Thoracic aorta (tissue), 2 donors: Measurements from ENCODE around the gene GALNT12. TPM values are rescaled to one million over a fixed set of nuclear protein-coding genes. Genes with fewer than 3 reads are reported as not detected.

Experiments
- ATAC-seq: fragments of 150-250 bp; one replicate; pipeline ENCODE4 v1.8.0; 2017; ENCODE audit warnings: low read depth; ENCODE audit not compliant: insufficient number of reproducible peaks, low FRiP score
- DNase-seq: peaks from one replicate; pipeline ENCODE4 v3.0.0-alpha.2; 2020; ENCODE audit warnings: low spot score
- H3K27ac ChIP-seq, 2 donors: fragments of 200-600 bp; sonication (generic); 1 replicate in 1 of 2; 2 replicates in 1 of 2; pipeline ENCODE4 v1.5.1; 2016; ENCODE audit warnings: mild to moderate bottlenecking in 2 of 2, moderate library complexity in 2 of 2
- H3K27me3 ChIP-seq: fragments of 200-600 bp; sonication (generic); replicated peaks from 2 replicates; pipeline ENCODE4 v1.6.0; 2016; ENCODE audit warnings: mild to moderate bottlenecking; ENCODE audit not compliant: insufficient read depth
- H3K36me3 ChIP-seq: fragments of 200-600 bp; sonication (generic); one replicate; pipeline ENCODE4 v1.5.1; 2016
- H3K4me1 ChIP-seq, 2 donors: fragments of 200-600 bp; sonication (generic); 1 replicate in 1 of 2; 2 replicates in 1 of 2; pipeline versions ENCODE4 v1.5.1 to v1.6.0; 2016; ENCODE audit warnings: low read depth in 2 of 2, mild to moderate bottlenecking in 1 of 2; ENCODE audit not compliant: control insufficient read depth in 1 of 2
- H3K4me3 ChIP-seq: fragments of 200-600 bp; sonication (generic); 2 replicates; pipeline ENCODE4 v1.5.1; 2016; ENCODE audit warnings: mild to moderate bottlenecking
- H3K9me3 ChIP-seq: fragments of 200-600 bp; sonication (generic); 2 replicates; pipeline ENCODE4 v1.5.1; 2016
- total RNA-seq, 2 donors: library from RNA; depleted of rRNA; stranded (reverse); fragments of >200 nt; gene quantifications; one replicate each; pipeline versions ENCODE4 v1.1.0 to v1.2.3, GENCODE V29; 2016
- TF ChIP-seq, protein P1 (sequence below): fragments of 200-600 bp; sonication (generic); IDR thresholded peaks from one replicate; pipeline ENCODE4 v1.5.1; 2019; ENCODE audit warnings: antibody characterized with exemption

Gene GALNT12
- total RNA-seq, 2 donors from 2014 or later = 6.8 to 30.1 TPM

DNA sequence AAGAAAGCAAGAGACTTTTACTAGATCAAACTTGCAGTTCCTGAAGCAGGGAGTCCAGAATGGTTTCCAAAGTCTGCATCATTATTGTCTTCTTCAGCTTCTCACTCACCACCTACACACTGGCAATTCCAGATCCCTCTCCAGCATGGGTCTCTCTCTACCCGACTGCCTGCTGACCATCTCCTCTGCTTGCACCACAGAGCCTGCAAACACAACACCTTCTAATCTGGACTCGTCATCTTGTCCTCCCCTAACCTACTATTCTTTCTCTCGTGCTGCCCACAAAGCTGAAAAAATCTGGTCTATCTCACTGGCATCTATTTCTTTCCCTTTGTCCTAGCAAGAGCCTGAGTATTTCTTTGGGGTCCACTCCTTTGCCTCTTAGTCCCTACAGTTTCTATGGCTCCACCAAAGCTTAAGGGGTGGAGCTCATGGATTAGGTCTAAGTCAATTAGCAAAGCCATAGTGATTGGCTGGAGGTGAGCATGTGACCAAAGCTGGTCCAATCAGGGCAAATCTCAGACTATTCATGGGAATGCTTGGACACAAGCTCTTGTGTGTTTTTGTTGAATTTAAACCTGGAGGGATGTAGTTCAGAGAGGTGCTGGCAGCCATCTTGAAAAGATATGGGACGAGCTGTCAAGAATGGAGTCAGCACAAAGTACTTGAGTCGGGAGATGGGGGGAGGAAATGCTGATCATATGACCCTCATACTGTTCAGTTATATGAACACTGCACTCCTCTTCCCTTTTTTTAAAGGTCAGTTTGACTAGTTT is 63.5 kb downstream of the GALNT12 start:
- no peaks in the 10 kb centered on the region for H3K9me3 ChIP-seq
- H3K4me1 ChIP-seq = peaks cover 12 to 36% of the 10 kb centered on the region in 2 donors
- H3K27ac ChIP-seq = no peak overlapping the region
- H3K36me3 ChIP-seq = no peaks in the 10 kb centered on the region
- ATAC-seq (no peak), DNase-seq (no peak)
- TF ChIP-seq, protein P1, sequence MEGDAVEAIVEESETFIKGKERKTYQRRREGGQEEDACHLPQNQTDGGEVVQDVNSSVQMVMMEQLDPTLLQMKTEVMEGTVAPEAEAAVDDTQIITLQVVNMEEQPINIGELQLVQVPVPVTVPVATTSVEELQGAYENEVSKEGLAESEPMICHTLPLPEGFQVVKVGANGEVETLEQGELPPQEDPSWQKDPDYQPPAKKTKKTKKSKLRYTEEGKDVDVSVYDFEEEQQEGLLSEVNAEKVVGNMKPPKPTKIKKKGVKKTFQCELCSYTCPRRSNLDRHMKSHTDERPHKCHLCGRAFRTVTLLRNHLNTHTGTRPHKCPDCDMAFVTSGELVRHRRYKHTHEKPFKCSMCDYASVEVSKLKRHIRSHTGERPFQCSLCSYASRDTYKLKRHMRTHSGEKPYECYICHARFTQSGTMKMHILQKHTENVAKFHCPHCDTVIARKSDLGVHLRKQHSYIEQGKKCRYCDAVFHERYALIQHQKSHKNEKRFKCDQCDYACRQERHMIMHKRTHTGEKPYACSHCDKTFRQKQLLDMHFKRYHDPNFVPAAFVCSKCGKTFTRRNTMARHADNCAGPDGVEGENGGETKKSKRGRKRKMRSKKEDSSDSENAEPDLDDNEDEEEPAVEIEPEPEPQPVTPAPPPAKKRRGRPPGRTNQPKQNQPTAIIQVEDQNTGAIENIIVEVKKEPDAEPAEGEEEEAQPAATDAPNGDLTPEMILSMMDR = no peak
- no peak overlapping the region for H3K4me3 ChIP-seq
- H3K27me3 ChIP-seq = no peaks in the 10 kb centered on the region

DNA sequence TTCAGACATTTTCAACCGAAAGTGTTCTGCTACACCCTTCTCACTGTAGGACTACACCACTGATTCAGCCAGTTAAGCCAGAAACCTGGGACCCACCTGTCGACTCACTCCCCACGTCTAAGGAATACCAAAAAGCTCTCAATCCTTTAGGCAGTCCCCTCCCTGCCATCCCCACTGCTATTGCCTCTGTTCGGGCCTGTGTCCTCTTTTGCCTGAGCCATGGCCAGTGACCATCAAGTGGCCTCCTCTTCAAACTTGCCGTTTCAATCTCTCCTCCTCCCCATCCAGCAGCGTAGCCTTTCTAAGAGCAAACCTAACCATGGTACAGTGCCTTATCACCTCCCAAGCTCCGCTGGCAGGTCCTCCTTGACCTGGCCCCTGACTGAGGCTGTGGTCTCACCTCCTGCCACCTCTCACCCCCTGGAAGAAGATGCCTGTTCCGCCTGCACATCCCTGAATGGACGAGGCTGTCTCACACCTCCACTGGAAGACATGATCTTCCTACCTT is 64.1 kb downstream of the GALNT12 start:
- H3K27me3 ChIP-seq = no peaks in the 10 kb centered on the region
- no peak for ATAC-seq
- H3K27ac ChIP-seq = no peak overlapping the region
- TF ChIP-seq, protein P1 = no peak
- DNase-seq = no peak
- peaks cover 12 to 30% of the 10 kb centered on the region in 2 donors for H3K4me1 ChIP-seq
- H3K4me3 ChIP-seq = no peak overlapping the region
- no peaks in the 10 kb centered on the region for H3K36me3 ChIP-seq
- H3K9me3 ChIP-seq = no peaks in the 10 kb centered on the region

DNA sequence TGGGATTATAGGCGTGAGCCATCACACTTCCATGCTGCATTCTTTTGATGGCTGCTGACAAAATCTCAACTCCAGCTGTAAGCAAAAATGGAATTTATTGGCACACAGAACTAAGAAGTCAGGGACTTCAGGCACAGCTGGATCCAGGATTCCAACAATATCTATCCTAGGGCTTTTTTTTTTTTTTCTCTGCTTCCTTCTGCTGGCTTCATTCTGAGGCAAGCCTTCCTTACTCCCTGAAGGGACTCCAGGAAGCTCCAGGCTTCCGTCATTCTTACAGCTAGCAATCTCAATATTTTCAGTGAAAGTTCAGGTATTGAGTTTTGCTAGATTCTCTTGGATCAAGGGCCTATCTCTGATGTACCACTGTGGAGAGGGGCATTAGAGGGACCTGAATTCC is 66.1 kb downstream of the GALNT12 start:
- H3K27me3 ChIP-seq = no peaks in the 10 kb centered on the region
- H3K4me1 ChIP-seq = peaks cover 2 to 13% of the 10 kb centered on the region in 2 donors
- H3K9me3 ChIP-seq = no peaks in the 10 kb centered on the region
- TF ChIP-seq, protein P1 = no peak
- H3K4me3 ChIP-seq = no peak overlapping the region
- H3K27ac ChIP-seq = no peak overlapping the region
- DNase-seq = no peak
- no peak for ATAC-seq
- no peaks in the 10 kb centered on the region for H3K36me3 ChIP-seq

DNA sequence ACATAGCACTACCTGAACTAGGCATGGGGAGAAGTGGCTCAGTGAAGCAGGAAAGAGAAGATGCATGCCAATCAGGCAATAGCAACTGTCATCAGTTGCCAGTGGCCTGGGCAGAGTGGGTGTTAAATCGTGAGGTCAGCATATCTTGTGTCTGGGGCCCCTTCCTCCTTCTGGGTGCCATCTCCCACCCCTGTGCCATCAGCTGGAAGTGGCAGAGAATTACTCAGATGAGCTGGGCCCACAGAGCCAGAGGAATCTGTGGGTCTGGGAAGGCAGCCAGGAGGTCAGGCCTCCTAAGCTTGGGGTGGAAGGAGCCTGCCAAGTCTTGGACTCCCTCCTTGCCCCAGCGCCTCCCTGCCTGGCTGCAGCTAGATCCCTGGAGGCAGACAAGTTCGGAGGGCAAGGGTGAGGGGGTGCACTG is 66.5 kb downstream of the GALNT12 start:
- no peak overlapping the region for H3K4me3 ChIP-seq
- DNase-seq (no peak), ATAC-seq (no peak)
- H3K9me3 ChIP-seq = no peaks in the 10 kb centered on the region
- H3K36me3 ChIP-seq = no peaks in the 10 kb centered on the region
- no peaks in the 10 kb centered on the region for H3K27me3 ChIP-seq
- H3K4me1 ChIP-seq = peaks cover 2 to 13% of the 10 kb centered on the region in 2 donors
- no peak overlapping the region for H3K27ac ChIP-seq
- TF ChIP-seq, protein P1 = no peak

DNA sequence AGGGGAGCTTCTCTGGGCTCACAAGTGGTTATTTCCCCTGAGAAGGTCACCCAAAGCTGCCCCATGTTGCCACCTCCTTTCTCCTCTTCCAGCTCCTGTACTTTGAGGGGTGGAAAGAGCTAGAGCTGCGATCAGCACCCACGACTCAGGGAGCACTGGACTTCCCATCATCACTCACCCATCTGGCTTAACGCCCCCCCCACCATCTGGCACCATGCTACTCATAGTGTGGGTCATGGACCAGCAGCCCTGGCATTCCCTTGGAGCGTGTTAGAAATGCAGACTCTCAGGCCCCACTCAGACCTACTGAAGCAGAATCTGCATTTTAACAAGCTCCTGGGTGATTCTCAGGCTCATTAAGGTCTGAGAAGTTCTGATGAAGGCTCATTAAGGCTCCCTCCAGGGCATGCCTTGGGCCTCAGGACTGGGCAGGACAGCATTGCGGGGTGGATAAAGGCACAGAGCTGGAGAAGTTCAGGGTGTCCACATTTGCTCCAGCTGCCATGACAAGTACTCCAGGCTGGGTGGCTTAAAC is 67.3 kb downstream of the GALNT12 start:
- no peak for ATAC-seq
- TF ChIP-seq, protein P1 = no peak
- H3K36me3 ChIP-seq = no peaks in the 10 kb centered on the region
- no peak overlapping the region for H3K4me3 ChIP-seq
- no peak overlapping the region for H3K27ac ChIP-seq
- DNase-seq = no peak
- H3K27me3 ChIP-seq = no peaks in the 10 kb centered on the region
- no peaks in the 10 kb centered on the region for H3K9me3 ChIP-seq
- H3K4me1 ChIP-seq = peaks cover 4 to 16% of the 10 kb centered on the region in 2 donors
